SU-DHL-6 (cell line): Measurements from ENCODE around the gene NRARP.

Source experiments
- H2AFZ ChIP-seq: fragments of 200-600 bp; sonication (generic); 2 replicates; pipeline ENCODE4 v1.6.1; 2014; ENCODE audit warnings: low read depth, mild to moderate bottlenecking, moderate library complexity, mixed read lengths, antibody characterized with exemption, low read length; ENCODE audit not compliant: severe bottlenecking
- H3F3A ChIP-seq: fragments of 200-600 bp; shearing (Covaris generic); 2 replicates; pipeline ENCODE4 v1.6.0; 2016; ENCODE audit warnings: antibody characterized with exemption, mild to moderate bottlenecking; ENCODE audit not compliant: insufficient read depth
- H3K27ac ChIP-seq: fragments of 200-600 bp; sonication (generic); 2 replicates; pipeline ENCODE4 v1.5.1; 2016; ENCODE audit warnings: low read depth, mild to moderate bottlenecking, low read length, moderate library complexity, mixed read lengths
- H3K27me3 ChIP-seq: fragments of 200-600 bp; sonication (generic), shearing (Covaris generic); 2 replicates; pipeline ENCODE4 v1.6.0; 2014; ENCODE audit warnings: mild to moderate bottlenecking, low read length
- H3K36me3 ChIP-seq: fragments of 200-600 bp; sonication (generic); 2 replicates; pipeline ENCODE4 v1.6.1; 2014; ENCODE audit warnings: mild to moderate bottlenecking, low read length, mixed read lengths
- H3K4me2 ChIP-seq: fragments of 300-600, 200-600 bp; shearing (Covaris generic), sonication (generic); 2 replicates; pipeline ENCODE4 v1.6.0; 2014; ENCODE audit warnings: low read length, low read depth, mild to moderate bottlenecking; ENCODE audit not compliant: poor library complexity, severe bottlenecking
- H3K4me3 ChIP-seq: fragments of 200-600 bp; sonication (generic); 2 replicates; pipeline ENCODE4 v1.5.1; 2014; ENCODE audit warnings: antibody characterized with exemption, low read length, mild to moderate bottlenecking, mixed read lengths; ENCODE audit not compliant: insufficient read depth, poor library complexity, severe bottlenecking
- H3K79me2 ChIP-seq: fragments of 200-600 bp; sonication (generic); 2 replicates; pipeline ENCODE4 v1.6.1; 2014; ENCODE audit warnings: mild to moderate bottlenecking, low read length, moderate library complexity; ENCODE audit not compliant: insufficient read depth
- H3K9ac ChIP-seq: fragments of 200-600 bp; sonication (generic); 2 replicates; pipeline ENCODE4 v1.7.0; 2014; ENCODE audit warnings: mild to moderate bottlenecking, low read length
- H3K9me2 ChIP-seq: fragments of 200-600 bp; sonication (generic); replicated peaks from 2 replicates; pipeline ENCODE4 v1.6.1; 2014; ENCODE audit warnings: low read length; ENCODE audit not compliant: insufficient read depth
- H3K9me3 ChIP-seq: fragments of 200-600 bp; sonication (generic); 2 replicates; pipeline ENCODE4 v1.6.1; 2014; ENCODE audit warnings: low read length, mixed read lengths; ENCODE audit not compliant: insufficient read depth
- H4K20me1 ChIP-seq: fragments of 200-600 bp; sonication (generic); 2 replicates; pipeline ENCODE4 v1.6.1; 2014; ENCODE audit warnings: low read depth, mild to moderate bottlenecking, antibody characterized with exemption, low read length, moderate library complexity, mixed read lengths
- CTCF ChIP-seq: fragments of 200-600 bp; sonication (generic); IDR thresholded peaks from one replicate; pipeline ENCODE4 v1.5.1; 2017; ENCODE audit warnings: antibody characterized with exemption, mild to moderate bottlenecking, low read length, moderate library complexity; ENCODE audit not compliant: insufficient read depth, poor library complexity, severe bottlenecking
- EZH2phosphoT487 ChIP-seq: fragments of 200-600 bp; sonication (generic), shearing (Covaris generic); conservative IDR thresholded peaks from 2 replicates; pipeline ENCODE4 v1.6.1; 2018; ENCODE audit warnings: mild to moderate bottlenecking, antibody characterized with exemption, low read length, moderate library complexity, mixed read lengths

Gene NRARP

GRCh38 chr9:137305798-137306065 is 3.7 kb upstream of the NRARP start:
- Histone ChIP-seq H2AFZ (no peak overlapping the region), H3K36me3 (no peaks in the 10 kb centered on the region), H3K79me2 (no peaks in the 10 kb centered on the region), H3K27ac (no peak overlapping the region), H3K9ac (no peak overlapping the region), H3F3A (no peaks in the 10 kb centered on the region), H3K9me3 (no peaks in the 10 kb centered on the region), H3K9me2 (no peaks in the 10 kb centered on the region), H4K20me1 (no peaks in the 10 kb centered on the region), H3K4me3 (no peak overlapping the region), H3K27me3 (no peaks in the 10 kb centered on the region), H3K4me2 (no peak overlapping the region)
- no peak for TF ChIP-seq EZH2phosphoT487
- TF ChIP-seq CTCF, result no peak

GRCh38 chr9:137305060-137305797 is 3.2 kb upstream of the NRARP start:
- no peaks in the 10 kb centered on the region for H3K9me2 ChIP-seq
- no peak overlapping the region for H3K4me3 ChIP-seq
- no peak overlapping the region for H2AFZ ChIP-seq
- no peak overlapping the region for H3K27ac ChIP-seq
- no peak overlapping the region for H3K9ac ChIP-seq
- H3K9me3 ChIP-seq, result no peaks in the 10 kb centered on the region
- no peak overlapping the region for H3K4me2 ChIP-seq
- no peak for TF ChIP-seq CTCF
- TF ChIP-seq EZH2phosphoT487, result no peak
- H3F3A ChIP-seq, result no peaks in the 10 kb centered on the region
- H3K27me3 ChIP-seq, result no peaks in the 10 kb centered on the region
- no peaks in the 10 kb centered on the region for H3K36me3 ChIP-seq
- H3K79me2 ChIP-seq, result no peaks in the 10 kb centered on the region
- H4K20me1 ChIP-seq, result no peaks in the 10 kb centered on the region

- Histone ChIP-seq H3K36me3 (no peaks in the 10 kb centered on the region), H3K27me3 (no peaks in the 10 kb centered on the region), H3K4me3 (no peak overlapping the region), H3F3A (no peaks in the 10 kb centered on the region), H3K27ac (no peak overlapping the region), H3K9ac (no peak overlapping the region), H2AFZ (no peak overlapping the region), H3K9me2 (no peaks in the 10 kb centered on the region), H3K4me2 (no peak overlapping the region), H3K79me2 (no peaks in the 10 kb centered on the region), H3K9me3 (no peaks in the 10 kb centered on the region), H4K20me1 (no peaks in the 10 kb centered on the region)
- TF ChIP-seq CTCF (no peak), EZH2phosphoT487 (no peak)
Observed at GRCh38 chr9:137304383-137305059, 2.5 kb upstream of the NRARP start.
